Activated CD8-positive, alpha-beta T cell treated with anti-CD3 and anti-CD28 coated beads, Interleukin-2, amount 10 ng/mL, durations not matched to agents 7 days and 5 days (primary cell): ENCODE results near the gene RAB11FIP4. TPM values are rescaled to one million over a fixed set of nuclear protein-coding genes. Genes with fewer than 3 reads are reported as not detected.

ENCODE experiments used
- ATAC-seq: fragments of 150-1000 bp; cut with Tn5 transposase; one replicate; pipeline ENCODE4 v1.10.0; 2021; ENCODE audit warnings: moderate library complexity
- CTCF ChIA-PET: fragments of 350-600 bp; sonication (Branson Sonifier 250); formaldehyde crosslinking; loops from one replicate; lab custom pipeline; 2021; ENCODE audit warnings: antibody characterized with exemption; lab: Charles Lee
- POLR2A ChIA-PET: fragments of 350-600 bp; sonication (Branson Sonifier 250); formaldehyde crosslinking; loops from one replicate; lab custom pipeline; 2021; ENCODE audit warnings: antibody characterized with exemption; lab: Charles Lee
- DNase-seq: peaks from one replicate; pipeline ENCODE4 v3.0.0-alpha.2; 2020
- H3K27ac Mint-ChIP-seq: one replicate; pipeline ENCODE4 v1.8.0; 2021; ENCODE audit warnings: mild to moderate bottlenecking, mixed read lengths
- H3K27me3 Mint-ChIP-seq: one replicate; pipeline ENCODE4 v1.8.0; 2021; ENCODE audit warnings: low read depth, mixed read lengths
- H3K36me3 Mint-ChIP-seq: one replicate; pipeline ENCODE4 v1.8.0; 2021; ENCODE audit warnings: low read depth, mixed read lengths
- H3K4me1 Mint-ChIP-seq: one replicate; pipeline ENCODE4 v1.8.0; 2021; ENCODE audit warnings: low read depth, mixed read lengths
- H3K4me3 Mint-ChIP-seq: one replicate; pipeline ENCODE4 v1.8.0; 2021; ENCODE audit warnings: mild to moderate bottlenecking, mixed read lengths
- H3K9me3 Mint-ChIP-seq: one replicate; pipeline ENCODE4 v1.8.0; 2022; ENCODE audit warnings: mixed read lengths; ENCODE audit not compliant: insufficient read depth
- total RNA-seq, 2 experiments: library from RNA; stranded (reverse); gene quantifications; one replicate each; pipeline ENCODE4 v1.2.3, GENCODE V29; 2021

The RAB11FIP4 gene
- total RNA-seq, 2 experiments from 2014 or later: 36.0 to 38.0 TPM

DNA sequence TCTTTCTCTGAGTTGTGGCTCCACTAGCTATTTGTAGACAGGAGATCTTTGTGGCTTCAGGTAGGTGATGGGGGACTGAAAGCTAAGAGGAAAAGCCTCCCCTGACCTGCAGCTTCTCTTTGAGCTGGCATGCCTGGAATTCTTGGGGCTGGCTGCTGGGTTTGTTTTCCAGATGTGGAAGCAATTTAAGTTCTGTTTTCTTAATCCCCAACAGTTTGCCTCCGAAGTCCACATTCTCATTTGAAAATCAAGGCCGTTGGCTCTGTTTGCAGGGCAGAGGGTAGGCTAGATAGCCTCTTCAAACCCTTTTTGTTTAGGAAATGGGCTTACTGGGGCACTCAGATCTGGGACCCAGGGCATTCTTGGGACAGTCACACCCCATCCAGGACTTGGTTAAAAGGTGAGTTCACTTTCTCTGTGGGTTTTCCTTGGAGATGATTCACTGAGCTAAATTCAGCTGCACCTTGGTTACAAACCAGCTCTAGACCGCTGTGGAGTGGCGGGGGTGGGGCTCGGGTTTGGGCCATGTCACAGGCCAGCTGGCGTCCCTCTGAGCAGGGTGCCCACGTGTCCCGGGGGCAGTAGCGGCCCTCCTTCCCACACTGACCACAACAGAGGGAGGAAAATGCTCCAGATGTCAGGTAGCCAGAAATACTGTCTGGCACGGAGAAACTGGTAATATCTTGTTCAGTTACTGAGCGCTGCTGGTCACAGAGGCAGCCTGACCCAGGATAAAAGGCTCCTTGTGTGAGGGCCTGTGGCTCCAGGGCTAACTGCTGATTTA, 108.5 kb downstream of the RAB11FIP4 start:
- ChIA-PET CTCF (interaction anchor here (2.2 to 3.0 kb wide), 3 partner anchors 9 to 63 kb away, joined by 6 to 37 read pairs (median 7); no protein-coding TSS in a partner anchor), POLR2A (interaction anchor here (1.7 to 2.7 kb wide), 2 partner anchors 8 to 11 kb away, joined by 9 to 12 read pairs; no protein-coding TSS in a partner anchor)
- no peak overlapping the region for H3K4me3 Mint-ChIP-seq
- DNase-seq (peak; percentile 49), ATAC-seq (peak; percentile 48)
- H3K27ac Mint-ChIP-seq: peak overlapping the region; percentile 11
- H3K9me3 Mint-ChIP-seq: no peaks in the 10 kb centered on the region
- H3K27me3 Mint-ChIP-seq: no peaks in the 10 kb centered on the region
- H3K4me1 Mint-ChIP-seq: peaks cover 56% of the 10 kb centered on the region
- peaks cover 10% of the 10 kb centered on the region for H3K36me3 Mint-ChIP-seq

DNA sequence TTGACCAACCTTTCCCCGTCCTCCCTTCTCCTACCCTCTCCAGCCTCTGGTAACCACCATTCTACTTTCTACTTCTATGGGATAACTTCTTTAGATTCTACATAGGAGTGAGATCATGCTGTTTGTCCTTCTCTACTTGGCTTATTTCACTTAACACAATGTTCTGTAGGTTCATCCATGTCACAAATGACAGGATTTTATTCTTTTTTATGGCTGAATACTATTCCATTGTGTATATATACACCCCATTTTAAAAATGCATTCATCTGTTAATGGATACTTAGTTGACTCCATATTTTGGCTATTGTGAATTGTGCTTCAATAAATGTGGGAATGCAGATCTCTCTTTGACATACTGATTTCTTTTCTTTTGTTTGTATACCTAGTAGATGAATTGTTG, 115.0 kb downstream of the RAB11FIP4 start:
- CTCF ChIA-PET: interaction anchor here (1.3 kb wide), 1 partner anchor 12 kb away, joined by 5 read pairs; no protein-coding TSS in a partner anchor
- no peaks in the 10 kb centered on the region for H3K9me3 Mint-ChIP-seq
- H3K27me3 Mint-ChIP-seq: no peaks in the 10 kb centered on the region
- peaks cover 14% of the 10 kb centered on the region for H3K36me3 Mint-ChIP-seq
- DNase-seq (no peak), ATAC-seq (no peak)
- POLR2A ChIA-PET: interaction anchor here (1.1 to 1.4 kb wide), 3 partner anchors 8 to 19 kb away, joined by 4 to 10 read pairs (median 7); no protein-coding TSS in a partner anchor
- peaks cover 53% of the 10 kb centered on the region for H3K4me1 Mint-ChIP-seq
- peak overlapping the region; percentile 5 for H3K27ac Mint-ChIP-seq
- H3K4me3 Mint-ChIP-seq: no peak overlapping the region

GRCh38 chr17:31508288-31509094, 117.0 kb downstream of the RAB11FIP4 start:
- ChIA-PET CTCF (interaction anchor here (0.7 to 4.2 kb wide), 15 partner anchors 9 to 199 kb away, joined by 3 to 66 read pairs (median 5); no protein-coding TSS in a partner anchor), POLR2A (interaction anchor here (0.5 to 6.1 kb wide), 10 partner anchors 10 to 609 kb away, joined by 3 to 129 read pairs (median 4); partner anchors contain the start of gene UTP6)
- DNase-seq: peak; percentile 89
- Mint-ChIP-seq H3K36me3 (peaks cover 11% of the 10 kb centered on the region), H3K27me3 (no peaks in the 10 kb centered on the region), H3K4me3 (peak overlapping the region; percentile 80), H3K4me1 (peaks cover 55% of the 10 kb centered on the region), H3K27ac (peak overlapping the region; percentile 99), H3K9me3 (no peaks in the 10 kb centered on the region)
- ATAC-seq: peak; percentile 90

DNA sequence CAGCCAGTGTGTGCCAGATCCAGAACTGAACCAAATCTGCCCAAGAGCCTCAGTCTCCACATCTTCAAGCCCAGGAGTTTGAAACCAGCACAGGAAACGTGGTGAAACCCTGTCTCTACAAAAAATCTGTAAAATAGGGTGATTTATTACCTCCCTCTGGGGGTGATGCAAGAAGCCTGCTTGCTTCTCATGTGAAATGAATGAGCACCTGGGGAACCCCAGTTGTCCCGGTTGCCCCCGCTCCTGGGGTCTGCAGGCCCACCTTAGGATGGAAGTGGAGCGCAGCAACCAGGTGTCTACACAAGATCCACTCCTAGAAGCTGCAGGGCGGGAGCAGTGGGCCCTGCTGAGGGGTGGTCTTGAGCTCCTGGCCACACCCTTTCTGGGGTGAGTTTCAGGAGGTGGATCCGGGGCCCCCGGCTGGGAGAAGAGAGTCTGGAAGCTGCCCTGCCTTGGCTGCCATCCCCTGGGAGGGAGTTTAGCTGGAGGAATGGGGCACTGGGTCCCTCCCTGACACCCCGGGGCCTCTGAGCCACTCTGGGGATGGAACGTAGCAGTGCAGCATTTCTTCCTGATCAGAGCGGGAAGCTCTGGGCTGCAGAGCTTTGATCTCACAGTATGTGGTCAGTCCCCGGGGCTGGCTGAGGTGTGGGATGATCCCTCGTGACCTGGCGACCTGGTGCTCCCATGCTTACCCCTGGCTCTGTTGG, 117.8 kb downstream of the RAB11FIP4 start:
- no peaks in the 10 kb centered on the region for H3K9me3 Mint-ChIP-seq

GRCh38 chr17:31509805-31510177, 118.3 kb downstream of the RAB11FIP4 start:
- Mint-ChIP-seq H3K27me3 (no peaks in the 10 kb centered on the region), H3K36me3 (peaks cover 11% of the 10 kb centered on the region), H3K4me3 (peak overlapping the region; percentile 80), H3K9me3 (no peaks in the 10 kb centered on the region), H3K4me1 (peaks cover 62% of the 10 kb centered on the region), H3K27ac (peak overlapping the region; percentile 99)
- CTCF ChIA-PET: interaction anchor here (0.7 to 4.2 kb wide), 9 partner anchors 11 to 137 kb away, joined by 3 to 66 read pairs (median 9); no protein-coding TSS in a partner anchor
- POLR2A ChIA-PET: interaction anchor here (0.8 to 6.1 kb wide), 7 partner anchors 11 to 541 kb away, joined by 3 to 129 read pairs (median 3); no protein-coding TSS in a partner anchor
- ATAC-seq: no peak
- DNase-seq: no peak

More for the DNA sequence above, 117.8 kb downstream of the RAB11FIP4 start:
- H3K36me3 Mint-ChIP-seq: peaks cover 11% of the 10 kb centered on the region
- H3K27me3 Mint-ChIP-seq: no peaks in the 10 kb centered on the region
- ATAC-seq (peak; percentile 17), DNase-seq (peak; percentile 42)
- peaks cover 61% of the 10 kb centered on the region for H3K4me1 Mint-ChIP-seq
- H3K4me3 Mint-ChIP-seq: peak overlapping the region; percentile 80
- POLR2A ChIA-PET: interaction anchor here (0.8 to 6.1 kb wide), 10 partner anchors 10 to 541 kb away, joined by 3 to 129 read pairs (median 6); partner anchors contain the start of gene UTP6
- CTCF ChIA-PET: interaction anchor here (0.8 to 4.2 kb wide), 13 partner anchors 8 to 200 kb away, joined by 3 to 66 read pairs (median 7); no protein-coding TSS in a partner anchor
- peak overlapping the region; percentile 99 for H3K27ac Mint-ChIP-seq

DNA sequence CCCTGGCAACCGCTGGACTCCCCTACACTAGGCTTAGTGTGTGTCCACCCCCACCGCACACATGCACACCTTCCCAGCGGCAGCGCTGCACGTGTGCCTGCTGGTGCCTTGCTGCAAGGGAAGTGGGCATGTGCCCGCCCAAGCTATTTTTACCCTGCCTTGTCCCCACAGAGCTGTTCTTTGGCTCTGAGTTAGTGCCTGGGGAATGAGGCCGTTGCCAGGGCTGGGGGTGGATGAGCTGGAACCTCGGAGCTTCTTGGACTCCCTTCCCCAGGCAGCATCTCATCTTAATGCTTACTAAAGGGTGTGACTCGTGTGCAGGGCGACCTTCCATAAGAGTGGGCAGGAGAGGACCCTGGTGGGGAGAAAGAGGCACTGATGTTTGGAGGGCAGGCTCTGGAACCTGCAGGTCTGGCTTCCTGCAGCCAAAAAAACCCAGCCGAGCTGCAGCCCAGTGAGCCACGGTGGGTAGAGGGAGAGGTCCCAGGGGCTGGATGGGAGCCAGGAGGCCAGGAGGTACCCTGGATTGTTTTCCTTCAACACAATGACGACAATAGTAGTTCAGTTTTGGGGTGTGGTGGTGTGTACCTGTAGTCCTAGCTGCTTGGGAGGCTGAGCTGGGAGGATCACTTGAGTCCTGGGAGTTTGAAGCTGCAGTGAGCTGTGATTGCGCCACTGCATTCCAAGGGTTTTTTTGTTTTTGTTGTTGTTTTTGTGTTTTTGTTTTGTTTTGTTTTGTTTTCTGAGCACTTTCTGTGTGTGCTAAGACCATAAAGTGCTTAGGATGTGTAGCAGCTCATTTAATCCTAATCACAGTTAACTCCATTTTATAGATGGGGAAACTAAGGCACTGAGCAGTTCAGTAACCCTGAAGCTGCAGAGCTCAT, 119.1 kb downstream of the RAB11FIP4 start:
- ATAC-seq (no peak), DNase-seq (peak; percentile 44)
- peak overlapping the region; percentile 80 for H3K4me3 Mint-ChIP-seq
- no peaks in the 10 kb centered on the region for H3K9me3 Mint-ChIP-seq
- H3K4me1 Mint-ChIP-seq: peaks cover 62% of the 10 kb centered on the region
- H3K27me3 Mint-ChIP-seq: no peaks in the 10 kb centered on the region
- peak overlapping the region; percentile 99 for H3K27ac Mint-ChIP-seq
- H3K36me3 Mint-ChIP-seq: peaks cover 11% of the 10 kb centered on the region
- POLR2A ChIA-PET: interaction anchor here (0.8 to 6.1 kb wide), 5 partner anchors 12 to 542 kb away, joined by 3 to 129 read pairs (median 3); no protein-coding TSS in a partner anchor
- CTCF ChIA-PET: interaction anchor here (0.7 to 4.2 kb wide), 10 partner anchors 11 to 138 kb away, joined by 3 to 66 read pairs (median 9); no protein-coding TSS in a partner anchor

DNA sequence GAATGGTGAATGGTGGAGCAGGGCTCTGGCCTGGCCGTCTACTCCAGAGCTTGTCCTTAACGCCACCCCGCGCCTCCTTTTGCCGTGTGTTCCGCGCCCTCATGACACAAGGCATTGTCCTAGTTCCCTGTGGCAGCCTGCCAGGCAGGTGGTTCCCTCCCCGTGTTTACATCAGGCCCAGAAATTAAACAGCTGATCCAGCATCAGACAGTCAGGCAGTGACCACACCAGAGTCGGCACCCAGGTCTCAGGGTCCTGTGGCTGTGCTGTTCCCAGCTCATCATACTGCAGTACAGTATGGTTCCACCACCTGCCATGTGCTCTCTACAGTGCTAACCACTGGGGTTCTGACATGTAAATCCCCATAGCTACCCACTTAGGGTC, 119.7 kb downstream of the RAB11FIP4 start:
- ChIA-PET CTCF (interaction anchor here (0.9 to 4.2 kb wide), 7 partner anchors 12 to 122 kb away, joined by 3 to 66 read pairs (median 37); no protein-coding TSS in a partner anchor), POLR2A (interaction anchor here (1.1 to 6.1 kb wide), 3 partner anchors 13 to 37 kb away, joined by 3 to 129 read pairs (median 8); no protein-coding TSS in a partner anchor)
- peaks cover 65% of the 10 kb centered on the region for H3K4me1 Mint-ChIP-seq
- H3K36me3 Mint-ChIP-seq: peaks cover 8% of the 10 kb centered on the region
- peak overlapping the region; percentile 99 for H3K27ac Mint-ChIP-seq
- no peak for ATAC-seq
- no peaks in the 10 kb centered on the region for H3K9me3 Mint-ChIP-seq
- no peaks in the 10 kb centered on the region for H3K27me3 Mint-ChIP-seq
- DNase-seq: no peak
- peak overlapping the region; percentile 80 for H3K4me3 Mint-ChIP-seq

- DNase-seq (no peak), ATAC-seq (no peak)
- POLR2A ChIA-PET: interaction anchor here (1.1 to 6.1 kb wide), 2 partner anchors 20 to 38 kb away, joined by 3 to 129 read pairs; no protein-coding TSS in a partner anchor
- peak overlapping the region; percentile 99 for H3K27ac Mint-ChIP-seq
- no peaks in the 10 kb centered on the region for H3K9me3 Mint-ChIP-seq
- peaks cover 4% of the 10 kb centered on the region for H3K36me3 Mint-ChIP-seq
- H3K27me3 Mint-ChIP-seq: no peaks in the 10 kb centered on the region
- H3K4me3 Mint-ChIP-seq: no peak overlapping the region
- H3K4me1 Mint-ChIP-seq: peaks cover 64% of the 10 kb centered on the region
- CTCF ChIA-PET: interaction anchor here (0.9 to 4.2 kb wide), 6 partner anchors 13 to 122 kb away, joined by 3 to 66 read pairs (median 27); no protein-coding TSS in a partner anchor
These were observed 120.1 kb downstream of the RAB11FIP4 start for GRCh38 chr17:31511580-31511979.

DNA sequence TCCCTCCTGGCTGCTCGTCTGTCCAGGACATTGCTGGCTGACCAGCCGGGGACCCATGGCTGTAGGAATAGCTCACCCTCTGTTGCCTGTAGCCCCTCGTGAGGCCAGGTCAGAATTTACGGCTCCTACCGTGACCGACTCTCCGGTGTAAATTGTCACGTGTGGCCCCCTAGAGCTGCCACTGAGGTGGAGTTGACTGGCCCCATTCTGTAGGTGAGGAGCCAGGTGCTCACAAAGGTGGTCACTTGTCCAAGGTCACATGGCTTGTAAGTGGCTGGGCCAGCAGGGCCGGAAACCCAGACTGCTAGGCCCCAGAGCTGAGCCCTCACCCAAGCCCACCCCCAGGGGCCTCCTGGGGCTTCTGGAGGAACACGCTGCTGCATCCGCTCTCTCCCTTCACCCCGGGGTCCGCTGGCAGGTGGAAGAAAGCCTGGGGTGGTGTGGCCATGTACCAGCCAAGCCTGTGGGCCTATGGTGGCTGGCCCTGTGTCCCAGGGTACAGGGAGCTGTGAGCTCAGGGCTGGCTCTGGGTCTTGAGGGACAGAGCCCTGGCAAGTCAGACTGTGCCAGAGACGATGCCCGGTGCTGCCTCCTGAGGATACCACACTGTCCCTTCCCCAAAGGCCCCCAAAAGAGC, 120.7 kb downstream of the RAB11FIP4 start:
- Mint-ChIP-seq H3K27me3 (no peaks in the 10 kb centered on the region), H3K4me1 (peaks cover 62% of the 10 kb centered on the region), H3K9me3 (no peaks in the 10 kb centered on the region), H3K27ac (peak overlapping the region; percentile 43), H3K36me3 (peaks cover 4% of the 10 kb centered on the region), H3K4me3 (no peak overlapping the region)
- POLR2A ChIA-PET: interaction anchor here (6.1 kb wide), 1 partner anchor 21 kb away, joined by 129 read pairs; no protein-coding TSS in a partner anchor
- CTCF ChIA-PET: interaction anchor here (0.7 kb wide), 1 partner anchor 16 kb away, joined by 3 read pairs; no protein-coding TSS in a partner anchor
- ATAC-seq (no peak), DNase-seq (no peak)
